Mucosa of rectum (tissue), 2 donors: Measurements from ENCODE around the gene PCDH9.

Experiments
- H3K27ac ChIP-seq, 2 donors: one replicate each; pipeline ENCODE4 v1.7.0; 2013; ENCODE audit warnings: inconsistent platforms in 2 of 2, low read depth in 2 of 2, low read length in 2 of 2
- H3K27me3 ChIP-seq, 2 donors: one replicate each; pipeline ENCODE4 v1.7.0; 2013; ENCODE audit warnings: low read length in 2 of 2; ENCODE audit not compliant: control insufficient read depth in 2 of 2, insufficient read depth in 2 of 2
- H3K36me3 ChIP-seq, 2 donors: one replicate each; pipeline ENCODE4 v1.7.0; 2013; ENCODE audit warnings: low read length in 2 of 2; ENCODE audit not compliant: control insufficient read depth in 2 of 2, insufficient read depth in 2 of 2
- H3K4me1 ChIP-seq, 2 donors: one replicate each; pipeline ENCODE4 v1.7.0; 2013; ENCODE audit warnings: low read length in 2 of 2, mild to moderate bottlenecking in 1 of 2; ENCODE audit not compliant: control insufficient read depth in 2 of 2, insufficient read depth in 2 of 2
- H3K4me3 ChIP-seq, 2 donors: one replicate each; pipeline ENCODE4 v1.7.0; 2013; ENCODE audit warnings: low read length in 2 of 2
- H3K9ac ChIP-seq, 2 donors: one replicate each; pipeline ENCODE4 v1.7.0; 2013; ENCODE audit warnings: low read length in 2 of 2, low read depth in 1 of 2, mild to moderate bottlenecking in 1 of 2
- H3K9me3 ChIP-seq, 2 donors: one replicate each; pipeline ENCODE4 v1.7.0; 2013; ENCODE audit warnings: low read length in 2 of 2; ENCODE audit not compliant: control insufficient read depth in 2 of 2
- donor health status: healthy.
- donor health status: Normal muscosa, but diverticular disease.

Gene PCDH9

GRCh38 chr13:66506979-66507378 lies 723.2 kb downstream of the PCDH9 start:
- Histone ChIP-seq H3K27me3 (no peaks in the 10 kb centered on the region), H3K36me3 (no peaks in the 10 kb centered on the region), H3K9ac (no peak overlapping the region), H3K4me3 (no peak overlapping the region), H3K9me3 (no peaks in the 10 kb centered on the region), H3K27ac (no peak overlapping the region), H3K4me1 (no peaks in the 10 kb centered on the region)

- Histone ChIP-seq H3K9ac (no peak overlapping the region), H3K36me3 (no peaks in the 10 kb centered on the region), H3K27me3 (no peaks in the 10 kb centered on the region), H3K4me3 (no peak overlapping the region), H3K9me3 (no peaks in the 10 kb centered on the region), H3K4me1 (no peaks in the 10 kb centered on the region), H3K27ac (no peak overlapping the region)
Measured at GRCh38 chr13:66506051-66506777, 723.9 kb downstream of the PCDH9 start.

- Histone ChIP-seq H3K27ac (no peak overlapping the region), H3K36me3 (no peaks in the 10 kb centered on the region), H3K9me3 (no peaks in the 10 kb centered on the region), H3K27me3 (no peaks in the 10 kb centered on the region), H3K4me1 (no peaks in the 10 kb centered on the region), H3K4me3 (no peak overlapping the region), H3K9ac (no peak overlapping the region)
Measured at GRCh38 chr13:66503890-66504289, 726.2 kb downstream of the PCDH9 start.

- Histone ChIP-seq H3K4me3 (no peak overlapping the region), H3K9me3 (no peaks in the 10 kb centered on the region), H3K36me3 (no peaks in the 10 kb centered on the region), H3K27ac (no peak overlapping the region), H3K9ac (no peak overlapping the region), H3K4me1 (no peaks in the 10 kb centered on the region), H3K27me3 (no peaks in the 10 kb centered on the region)
Measured at GRCh38 chr13:66501181-66501580, 729.0 kb downstream of the PCDH9 start.

- Histone ChIP-seq H3K4me3 (no peak overlapping the region), H3K9ac (no peak overlapping the region)
Measured at GRCh38 chr13:66492479-66492878, 737.7 kb downstream of the PCDH9 start.

GRCh38 chr13:66491251-66491650 lies 738.9 kb downstream of the PCDH9 start:
- Histone ChIP-seq H3K27me3 (no peaks in the 10 kb centered on the region), H3K36me3 (no peaks in the 10 kb centered on the region), H3K27ac (no peak overlapping the region), H3K4me1 (no peaks in the 10 kb centered on the region), H3K4me3 (no peak overlapping the region), H3K9ac (no peak overlapping the region), H3K9me3 (no peaks in the 10 kb centered on the region)

More at GRCh38 chr13:66492479-66492878, 737.7 kb downstream of the PCDH9 start:
- Histone ChIP-seq H3K27me3 (no peaks in the 10 kb centered on the region), H3K4me1 (no peaks in the 10 kb centered on the region), H3K9me3 (no peaks in the 10 kb centered on the region), H3K27ac (no peak overlapping the region), H3K36me3 (no peaks in the 10 kb centered on the region)

- H3K27me3 ChIP-seq = no peaks in the 10 kb centered on the region
- no peaks in the 10 kb centered on the region for H3K4me1 ChIP-seq
- H3K9me3 ChIP-seq = no peaks in the 10 kb centered on the region
- H3K27ac ChIP-seq = no peak overlapping the region
- no peak overlapping the region for H3K9ac ChIP-seq
- no peaks in the 10 kb centered on the region for H3K36me3 ChIP-seq
- no peak overlapping the region for H3K4me3 ChIP-seq
Measured at GRCh38 chr13:66489586-66489985, 740.5 kb downstream of the PCDH9 start.

- Histone ChIP-seq H3K9ac (no peak overlapping the region), H3K27ac (no peak overlapping the region)
Measured at GRCh38 chr13:66489172-66489571, 741.0 kb downstream of the PCDH9 start.

GRCh38 chr13:66483712-66484111 lies 746.4 kb downstream of the PCDH9 start:
- Histone ChIP-seq H3K4me1 (no peaks in the 10 kb centered on the region), H3K27ac (no peak overlapping the region), H3K9ac (no peak overlapping the region), H3K36me3 (no peaks in the 10 kb centered on the region), H3K9me3 (no peaks in the 10 kb centered on the region), H3K27me3 (no peaks in the 10 kb centered on the region), H3K4me3 (no peak overlapping the region)

More at GRCh38 chr13:66489172-66489571, 741.0 kb downstream of the PCDH9 start:
- no peaks in the 10 kb centered on the region for H3K9me3 ChIP-seq
- no peaks in the 10 kb centered on the region for H3K36me3 ChIP-seq
- no peaks in the 10 kb centered on the region for H3K27me3 ChIP-seq
- H3K4me3 ChIP-seq = no peak overlapping the region
- no peaks in the 10 kb centered on the region for H3K4me1 ChIP-seq

- no peaks in the 10 kb centered on the region for H3K36me3 ChIP-seq
Measured at GRCh38 chr13:66482836-66483235, 747.3 kb downstream of the PCDH9 start.

More at GRCh38 chr13:66482836-66483235, 747.3 kb downstream of the PCDH9 start:
- Histone ChIP-seq H3K27ac (no peak overlapping the region), H3K27me3 (no peaks in the 10 kb centered on the region), H3K9me3 (no peaks in the 10 kb centered on the region), H3K4me1 (no peaks in the 10 kb centered on the region), H3K4me3 (no peak overlapping the region), H3K9ac (no peak overlapping the region)
